SU-DHL-6 (cell line): ENCODE measurements around the gene EXOC6B.

Experiments
- H2AFZ ChIP-seq: fragments of 200-600 bp; sonication (generic); 2 replicates; pipeline ENCODE4 v1.6.1; 2014; ENCODE audit warnings: low read depth, mild to moderate bottlenecking, moderate library complexity, mixed read lengths, antibody characterized with exemption, low read length; ENCODE audit not compliant: severe bottlenecking
- H3F3A ChIP-seq: fragments of 200-600 bp; shearing (Covaris generic); 2 replicates; pipeline ENCODE4 v1.6.0; 2016; ENCODE audit warnings: antibody characterized with exemption, mild to moderate bottlenecking; ENCODE audit not compliant: insufficient read depth
- H3K27ac ChIP-seq: fragments of 200-600 bp; sonication (generic); 2 replicates; pipeline ENCODE4 v1.5.1; 2016; ENCODE audit warnings: low read depth, mild to moderate bottlenecking, low read length, moderate library complexity, mixed read lengths
- H3K27me3 ChIP-seq: fragments of 200-600 bp; sonication (generic), shearing (Covaris generic); 2 replicates; pipeline ENCODE4 v1.6.0; 2014; ENCODE audit warnings: mild to moderate bottlenecking, low read length
- H3K36me3 ChIP-seq: fragments of 200-600 bp; sonication (generic); 2 replicates; pipeline ENCODE4 v1.6.1; 2014; ENCODE audit warnings: mild to moderate bottlenecking, low read length, mixed read lengths
- H3K4me2 ChIP-seq: fragments of 300-600, 200-600 bp; shearing (Covaris generic), sonication (generic); 2 replicates; pipeline ENCODE4 v1.6.0; 2014; ENCODE audit warnings: low read length, low read depth, mild to moderate bottlenecking; ENCODE audit not compliant: poor library complexity, severe bottlenecking
- H3K4me3 ChIP-seq: fragments of 200-600 bp; sonication (generic); 2 replicates; pipeline ENCODE4 v1.5.1; 2014; ENCODE audit warnings: antibody characterized with exemption, low read length, mild to moderate bottlenecking, mixed read lengths; ENCODE audit not compliant: insufficient read depth, poor library complexity, severe bottlenecking
- H3K79me2 ChIP-seq: fragments of 200-600 bp; sonication (generic); 2 replicates; pipeline ENCODE4 v1.6.1; 2014; ENCODE audit warnings: mild to moderate bottlenecking, low read length, moderate library complexity; ENCODE audit not compliant: insufficient read depth
- H3K9ac ChIP-seq: fragments of 200-600 bp; sonication (generic); 2 replicates; pipeline ENCODE4 v1.7.0; 2014; ENCODE audit warnings: mild to moderate bottlenecking, low read length
- H3K9me2 ChIP-seq: fragments of 200-600 bp; sonication (generic); replicated peaks from 2 replicates; pipeline ENCODE4 v1.6.1; 2014; ENCODE audit warnings: low read length; ENCODE audit not compliant: insufficient read depth
- H3K9me3 ChIP-seq: fragments of 200-600 bp; sonication (generic); 2 replicates; pipeline ENCODE4 v1.6.1; 2014; ENCODE audit warnings: low read length, mixed read lengths; ENCODE audit not compliant: insufficient read depth
- H4K20me1 ChIP-seq: fragments of 200-600 bp; sonication (generic); 2 replicates; pipeline ENCODE4 v1.6.1; 2014; ENCODE audit warnings: low read depth, mild to moderate bottlenecking, antibody characterized with exemption, low read length, moderate library complexity, mixed read lengths
- CTCF ChIP-seq: fragments of 200-600 bp; sonication (generic); IDR thresholded peaks from one replicate; pipeline ENCODE4 v1.5.1; 2017; ENCODE audit warnings: antibody characterized with exemption, mild to moderate bottlenecking, low read length, moderate library complexity; ENCODE audit not compliant: insufficient read depth, poor library complexity, severe bottlenecking
- EZH2phosphoT487 ChIP-seq: fragments of 200-600 bp; sonication (generic), shearing (Covaris generic); conservative IDR thresholded peaks from 2 replicates; pipeline ENCODE4 v1.6.1; 2018; ENCODE audit warnings: mild to moderate bottlenecking, antibody characterized with exemption, low read length, moderate library complexity, mixed read lengths

The EXOC6B gene

GRCh38 chr2:72788756-72789155 lies 37.1 kb downstream of the EXOC6B start:
- Histone ChIP-seq H3K36me3 (no peaks in the 10 kb centered on the region), H3K79me2 (no peaks in the 10 kb centered on the region), H3K4me2 (no peak overlapping the region), H3K27me3 (no peaks in the 10 kb centered on the region), H3K4me3 (no peak overlapping the region), H4K20me1 (no peaks in the 10 kb centered on the region), H3K27ac (no peak overlapping the region), H3K9ac (no peak overlapping the region), H3F3A (no peaks in the 10 kb centered on the region), H3K9me2 (no peaks in the 10 kb centered on the region), H3K9me3 (no peaks in the 10 kb centered on the region), H2AFZ (no peak overlapping the region)
- TF ChIP-seq EZH2phosphoT487, result no peak
- TF ChIP-seq CTCF, result no peak

- Histone ChIP-seq H4K20me1 (no peaks in the 10 kb centered on the region), H3K4me2 (no peak overlapping the region), H3F3A (no peaks in the 10 kb centered on the region), H3K9me2 (no peaks in the 10 kb centered on the region), H3K27ac (no peak overlapping the region), H3K27me3 (no peaks in the 10 kb centered on the region), H3K9me3 (no peaks in the 10 kb centered on the region), H2AFZ (no peak overlapping the region), H3K9ac (no peak overlapping the region), H3K36me3 (no peaks in the 10 kb centered on the region), H3K4me3 (no peak overlapping the region), H3K79me2 (no peaks in the 10 kb centered on the region)
- TF ChIP-seq EZH2phosphoT487, result no peak
Observed at GRCh38 chr2:72785517-72785916, 40.3 kb downstream of the EXOC6B start.

- Histone ChIP-seq H3K79me2 (no peaks in the 10 kb centered on the region), H3K9me3 (no peaks in the 10 kb centered on the region), H2AFZ (no peak overlapping the region), H3K9ac (no peak overlapping the region), H3K27ac (no peak overlapping the region), H3K27me3 (no peaks in the 10 kb centered on the region), H3F3A (no peaks in the 10 kb centered on the region), H3K9me2 (no peaks in the 10 kb centered on the region), H3K4me3 (no peak overlapping the region), H3K36me3 (no peaks in the 10 kb centered on the region), H4K20me1 (no peaks in the 10 kb centered on the region), H3K4me2 (no peak overlapping the region)
- no peak for TF ChIP-seq EZH2phosphoT487
- TF ChIP-seq CTCF, result no peak
Observed at GRCh38 chr2:72782520-72782919, 43.3 kb downstream of the EXOC6B start.

- Histone ChIP-seq H2AFZ (no peak overlapping the region), H3K27ac (no peak overlapping the region), H3K27me3 (no peaks in the 10 kb centered on the region), H3K79me2 (no peaks in the 10 kb centered on the region), H3K9me3 (no peaks in the 10 kb centered on the region), H3K9me2 (no peaks in the 10 kb centered on the region), H3K4me3 (no peak overlapping the region), H3F3A (no peaks in the 10 kb centered on the region), H3K36me3 (no peaks in the 10 kb centered on the region), H3K9ac (no peak overlapping the region), H4K20me1 (no peaks in the 10 kb centered on the region), H3K4me2 (no peak overlapping the region)
- no peak for TF ChIP-seq CTCF
- no peak for TF ChIP-seq EZH2phosphoT487
Observed at GRCh38 chr2:72781480-72781879, 44.4 kb downstream of the EXOC6B start.
